Measurements from ENCODE around the gene FBXL3. TPM values are rescaled to one million over a fixed set of nuclear protein-coding genes. Genes with fewer than 3 reads are reported as not detected.
"Not testable (repeated sequence)": the region's sequence is repeated elsewhere in the genome, so short reads cannot be mapped to it uniquely, and the experiment has no call there.

FBXL3 gene
- total RNA-seq, 2 donors from 2014 or later: 27.9 to 52.9 TPM

DNA sequence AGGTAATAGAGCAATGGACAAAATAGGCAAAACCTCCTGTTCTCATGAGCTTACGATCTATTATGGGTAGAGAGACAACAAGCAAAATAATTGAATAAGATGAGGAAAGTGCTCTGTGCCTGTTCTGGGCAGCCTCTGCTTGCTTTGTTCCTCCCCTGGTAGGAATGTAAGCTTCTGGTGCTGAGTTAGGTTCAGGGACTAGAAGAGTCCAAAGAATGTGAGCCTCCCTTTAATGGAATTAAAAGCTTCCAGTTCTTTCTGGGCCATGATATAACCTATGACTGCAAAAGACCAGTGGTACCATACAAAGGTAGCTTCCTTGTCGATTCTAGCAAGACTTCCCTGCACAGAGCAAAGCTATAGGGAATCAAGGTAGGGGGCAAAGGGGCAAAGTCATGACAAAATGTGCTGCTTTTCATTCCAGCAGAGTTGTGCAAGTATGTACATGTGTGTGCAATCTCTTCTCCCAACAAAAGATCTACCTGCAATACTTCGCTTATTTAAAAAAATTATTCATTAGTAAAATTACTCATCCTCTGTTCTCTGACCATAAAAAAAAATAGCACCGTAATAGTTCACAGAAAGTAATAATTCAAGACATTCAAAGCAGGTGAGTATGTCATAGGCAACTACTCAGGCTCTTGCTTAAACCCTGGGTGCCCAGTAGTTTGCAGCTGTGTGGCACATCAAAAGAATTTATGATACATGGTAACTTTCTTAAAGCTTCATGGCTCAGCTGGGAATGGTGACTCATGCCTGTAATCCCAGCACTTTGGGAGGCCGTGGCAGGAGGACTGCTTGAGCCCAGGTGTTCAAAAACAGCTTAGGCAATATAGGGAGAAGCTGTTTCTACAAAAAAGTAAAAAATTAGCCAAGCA is 57.2 kb downstream of the FBXL3 start:
- H3K4me3 ChIP-seq: no peak overlapping the region
- no peak for TF ChIP-seq CTCF (IDR thresholded peaks at IDR 0.05)
- no peaks in the 10 kb centered on the region for H3K9me3 ChIP-seq
- H3K36me3 ChIP-seq: no peaks in the 10 kb centered on the region
- no peaks in the 10 kb centered on the region for H3K27me3 ChIP-seq
- H3K27ac ChIP-seq: no peak overlapping the region
- no peaks in the 10 kb centered on the region for H3K4me1 ChIP-seq
- no peak for DNase-seq
- intact Hi-C loops (cut with DNase I): no loop called here
- no peak overlapping the region for H3K9ac ChIP-seq (ENCODE audit: low read depth in 2 of 2, low read length in 2 of 2)

DNA sequence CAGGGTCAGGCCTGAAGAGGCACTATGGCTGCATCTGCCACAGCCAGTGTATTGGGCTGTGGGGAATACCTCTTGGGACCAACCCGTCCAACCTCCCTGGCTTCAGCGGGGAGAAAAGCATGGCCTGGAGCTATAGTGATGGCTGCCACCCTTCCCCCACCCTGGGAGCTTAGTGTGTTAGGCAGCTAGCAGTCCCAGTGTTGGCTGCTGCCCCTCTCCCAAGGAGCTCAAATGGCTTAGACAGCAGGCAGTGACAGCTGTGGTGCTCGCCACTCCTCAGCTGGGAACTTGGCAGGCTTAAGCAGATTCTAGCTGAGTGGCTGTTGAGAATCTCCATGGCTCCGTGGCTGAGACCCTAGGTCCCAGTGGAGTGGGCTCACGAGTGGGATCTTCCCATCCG is 58.9 kb downstream of the FBXL3 start:
- DNase-seq: no peak
- TF ChIP-seq CTCF (IDR thresholded peaks at IDR 0.05): no peak
- Histone ChIP-seq H3K36me3 (no peaks in the 10 kb centered on the region), H3K4me3 (no peak overlapping the region), H3K9ac (ENCODE audit: low read depth in 2 of 2, low read length in 2 of 2) (no peak overlapping the region), H3K27ac (no peak overlapping the region), H3K9me3 (no peaks in the 10 kb centered on the region), H3K27me3 (no peaks in the 10 kb centered on the region), H3K4me1 (no peaks in the 10 kb centered on the region)
- intact Hi-C loops (cut with DNase I): no loop called here

- intact Hi-C loops (cut with DNase I): no loop called here
- no peak for DNase-seq
- no peaks in the 10 kb centered on the region for H3K4me1 ChIP-seq
Observed at GRCh38 chr13:76967031-76967430, 59.9 kb downstream of the FBXL3 start.

DNA sequence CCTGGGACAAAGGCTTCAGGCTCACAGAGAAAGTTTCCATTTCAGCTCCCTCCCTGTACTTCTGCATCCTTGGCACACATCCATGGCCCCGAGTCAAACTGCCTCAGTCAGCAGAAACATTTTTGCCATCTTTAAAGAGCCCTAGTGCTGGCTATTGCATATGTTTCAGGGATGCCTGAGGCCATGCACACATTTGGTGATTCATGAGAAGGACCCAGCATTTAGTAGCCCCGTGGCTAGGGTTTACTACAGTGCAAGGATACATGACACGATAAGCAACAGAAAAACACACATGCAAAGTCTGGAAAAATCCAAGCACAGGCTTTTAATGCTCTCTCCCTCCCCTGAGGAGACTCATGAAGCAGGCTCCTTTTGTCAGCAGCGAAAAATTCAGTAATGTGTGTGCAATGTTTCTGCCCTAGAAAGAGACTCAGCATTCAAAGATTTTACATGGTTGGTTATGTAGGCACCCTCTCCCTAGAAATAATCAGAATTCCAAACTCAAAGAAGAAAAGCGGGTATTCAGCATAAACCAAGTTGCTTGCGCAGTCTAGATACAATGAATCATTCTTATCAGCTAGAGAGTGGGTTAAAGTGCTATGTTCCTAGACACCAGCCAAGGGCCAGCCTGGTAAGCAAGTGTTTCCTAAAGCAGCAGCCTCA is 61.1 kb downstream of the FBXL3 start:
- DNase-seq: peak; percentile 29
- H3K27me3 ChIP-seq: no peaks in the 10 kb centered on the region
- no peaks in the 10 kb centered on the region for H3K36me3 ChIP-seq
- H3K9me3 ChIP-seq: no peaks in the 10 kb centered on the region
- no peak overlapping the region for H3K9ac ChIP-seq (ENCODE audit: low read depth in 2 of 2, low read length in 2 of 2)
- no peak overlapping the region for H3K4me3 ChIP-seq
- intact Hi-C loops (cut with DNase I): no loop called here
- no peaks in the 10 kb centered on the region for H3K4me1 ChIP-seq
- no peak overlapping the region for H3K27ac ChIP-seq
- no peak for TF ChIP-seq CTCF (IDR thresholded peaks at IDR 0.05)

More at GRCh38 chr13:76967031-76967430, 59.9 kb downstream of the FBXL3 start:
- Histone ChIP-seq H3K27ac (no peak overlapping the region), H3K4me3 (no peak overlapping the region), H3K36me3 (no peaks in the 10 kb centered on the region), H3K9ac (ENCODE audit: low read depth in 2 of 2, low read length in 2 of 2) (no peak overlapping the region), H3K27me3 (no peaks in the 10 kb centered on the region), H3K9me3 (no peaks in the 10 kb centered on the region)
- TF ChIP-seq CTCF (IDR thresholded peaks at IDR 0.05): no peak

DNA sequence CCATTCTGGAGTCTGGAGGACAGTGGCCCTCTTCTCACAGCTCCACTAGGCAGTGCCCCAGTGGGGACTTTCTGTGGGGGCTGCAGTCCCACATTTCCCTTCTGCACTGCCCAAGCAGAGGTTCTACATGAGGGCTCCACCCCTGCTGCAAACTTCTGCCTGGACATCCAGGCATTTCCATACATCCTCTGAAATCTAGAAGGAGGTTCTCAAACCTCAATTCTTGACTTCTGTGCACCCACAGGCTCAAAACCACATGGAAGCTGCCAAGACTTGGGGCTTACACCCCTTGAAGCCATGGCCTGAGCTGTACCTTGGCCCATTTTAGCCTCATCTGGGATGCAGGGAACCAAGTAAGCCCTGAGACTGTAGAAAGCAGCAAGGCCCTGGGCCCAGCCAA is 67.2 kb downstream of the FBXL3 start:
- H3K36me3 ChIP-seq; DNase-seq; H3K27ac ChIP-seq; H3K9ac ChIP-seq (ENCODE audit: low read depth in 2 of 2, low read length in 2 of 2); H3K4me3 ChIP-seq; intact Hi-C loops (cut with DNase I); H3K4me1 ChIP-seq; H3K27me3 ChIP-seq; H3K9me3 ChIP-seq: not testable (repeated sequence)

Measured in colonic mucosa (tissue), 4 donors.